Measurements from ENCODE around the gene RPL13A. TPM values are rescaled to one million over a fixed set of nuclear protein-coding genes. Genes with fewer than 3 reads are reported as not detected.
"Not testable (repeated sequence)": the region's sequence is repeated elsewhere in the genome, so short reads cannot be mapped to it uniquely, and the experiment has no call there.

The RPL13A gene
- total RNA-seq, result 1,000 to 10,000 TPM; 1,559 to 1,594 TPM
- long read RNA-seq, transcript RPL13A-201 (8 exons, 1,181 nt), result major isoform, 242 of 252 reads
- long read RNA-seq, partial matches to known transcripts, result 0 of 252 reads
- long read RNA-seq, other reads (novel, unspliced or antisense), result 5 of 252 reads

DNA sequence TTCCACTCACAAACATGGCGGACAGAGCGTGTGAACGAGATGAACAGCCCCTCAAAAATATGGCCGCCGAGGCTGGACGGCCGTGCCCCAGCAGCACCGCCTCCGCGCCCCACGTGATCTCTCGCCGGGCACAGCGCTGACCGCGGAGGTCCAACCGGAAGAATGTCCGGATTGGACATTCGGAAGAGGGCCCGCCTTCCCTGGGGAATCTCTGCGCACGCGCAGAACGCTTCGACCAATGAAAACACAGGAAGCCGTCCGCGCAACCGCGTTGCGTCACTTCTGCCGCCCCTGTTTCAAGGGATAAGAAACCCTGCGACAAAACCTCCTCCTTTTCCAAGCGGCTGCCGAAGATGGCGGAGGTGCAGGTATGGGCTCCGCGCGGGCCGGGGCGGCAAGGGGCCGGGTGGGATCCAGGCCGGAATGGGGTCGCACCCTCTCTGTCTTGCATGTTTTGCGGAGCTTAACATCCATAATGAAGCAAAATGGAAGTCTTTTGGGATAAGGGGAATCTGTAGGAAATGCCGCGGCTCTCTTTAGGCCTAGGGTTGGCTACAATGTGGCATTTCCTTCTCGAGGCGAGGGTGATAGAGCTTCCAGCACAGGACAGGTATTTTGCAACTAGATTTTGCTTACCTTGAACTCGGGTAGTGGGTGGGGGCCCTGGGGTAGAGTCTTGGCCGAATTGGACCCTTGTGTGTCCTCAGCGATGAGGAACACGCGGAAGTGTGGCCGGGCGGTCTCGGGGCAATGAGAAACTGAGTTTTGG is at the start of gene RPL13A:
Gene RPL13A (plus strand): TSS at position 332 of the 769 bp plus-strand sequence. CDS start 22 bp downstream, at position 354.
- DNase-seq (peak; percentile 100), ATAC-seq (peak; percentile 96 to 99)
- intact Hi-C loops (cut with DNase I), result no loop called here

DNA sequence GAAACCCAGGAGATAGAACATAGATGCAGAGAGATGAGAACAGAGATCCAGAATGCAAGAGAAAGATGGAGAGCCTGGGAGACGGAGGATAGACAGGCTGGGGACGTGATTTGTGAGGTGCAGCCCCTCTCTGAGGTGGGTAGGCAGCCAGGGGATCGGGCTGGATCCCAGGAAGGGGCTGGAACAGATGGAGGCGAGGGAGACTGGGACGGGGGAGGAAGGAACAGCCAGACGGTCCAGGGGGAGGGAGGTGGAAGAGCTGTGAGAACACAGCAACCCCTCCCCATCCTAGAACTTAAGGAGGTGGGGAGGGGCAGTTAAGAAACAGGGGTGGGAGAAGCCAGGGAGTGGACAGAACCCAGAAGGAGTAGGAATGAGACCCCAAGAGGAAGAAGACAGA is 49.1 kb upstream of the RPL13A start:
- ATAC-seq (no peak), DNase-seq (no peak)
- intact Hi-C loops (cut with DNase I), result no loop called here

DNA sequence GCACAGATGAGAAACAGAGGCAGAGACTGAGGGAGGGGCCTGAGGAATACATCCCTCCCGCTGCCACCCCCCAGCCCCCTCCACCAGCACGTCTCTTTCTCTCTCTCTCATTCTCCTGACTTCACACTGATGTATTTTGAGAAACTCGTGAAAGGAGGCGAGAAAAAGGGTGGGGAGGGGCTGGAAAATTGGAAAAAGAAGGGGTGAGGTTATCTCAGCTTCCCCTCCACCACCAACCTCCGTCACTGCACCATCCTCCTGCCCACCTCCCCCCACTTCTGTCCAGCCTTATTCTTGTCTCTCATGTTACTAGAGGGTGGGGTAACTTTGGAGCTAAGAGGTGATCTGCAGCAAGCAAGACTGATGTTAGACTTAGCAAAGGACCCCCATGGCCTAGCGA is 47.6 kb upstream of the RPL13A start:
- intact Hi-C loops (cut with DNase I), result loop anchor here (5.0 to 10.0 kb wide), 2 partner anchors 48 to 215 kb away; no protein-coding TSS in a partner anchor

DNA sequence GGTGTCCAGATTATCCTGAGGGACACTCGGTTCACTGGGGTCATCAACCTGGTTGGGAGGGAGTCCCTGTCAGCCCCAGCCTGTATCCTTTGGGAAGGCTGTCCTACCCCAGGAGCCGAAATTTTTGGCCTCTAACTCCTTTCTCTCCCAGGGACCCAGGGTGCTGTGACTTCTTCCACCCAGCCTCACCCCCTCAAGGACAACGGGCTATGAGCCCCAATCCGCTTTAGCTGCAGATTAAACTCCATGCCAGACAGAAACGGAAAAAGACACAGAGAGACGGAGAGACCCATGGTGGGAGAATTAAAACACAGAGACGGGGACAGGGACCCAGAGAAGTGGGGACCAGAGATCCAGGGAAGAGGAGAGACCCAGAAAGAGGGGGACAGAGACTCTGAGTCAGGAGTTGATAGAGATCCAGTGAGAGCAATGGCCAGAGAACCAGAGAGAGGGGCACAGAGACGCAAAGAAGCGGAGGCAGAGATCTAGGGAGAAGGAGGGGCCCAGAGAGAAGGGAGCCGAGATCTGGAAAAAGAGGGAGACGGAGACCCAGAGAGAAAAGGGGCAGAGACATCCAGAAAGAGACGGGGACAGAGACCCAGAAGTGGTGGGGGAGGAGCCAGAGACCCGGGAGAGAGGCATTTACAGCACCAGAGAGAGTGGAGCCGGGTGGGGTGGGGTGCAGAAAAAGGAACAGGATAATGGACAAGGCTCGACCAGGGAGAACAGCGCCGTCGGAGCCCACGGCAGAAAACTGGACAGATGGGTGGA is 46.8 kb upstream of the RPL13A start:
- ATAC-seq (no peak), DNase-seq (no peak)
- intact Hi-C loops (cut with DNase I), result loop anchor here (5.0 to 10.0 kb wide), 2 partner anchors 48 to 216 kb away; no protein-coding TSS in a partner anchor

More for the DNA sequence above, 47.6 kb upstream of the RPL13A start:
- no peak for ATAC-seq
- no peak for DNase-seq

DNA sequence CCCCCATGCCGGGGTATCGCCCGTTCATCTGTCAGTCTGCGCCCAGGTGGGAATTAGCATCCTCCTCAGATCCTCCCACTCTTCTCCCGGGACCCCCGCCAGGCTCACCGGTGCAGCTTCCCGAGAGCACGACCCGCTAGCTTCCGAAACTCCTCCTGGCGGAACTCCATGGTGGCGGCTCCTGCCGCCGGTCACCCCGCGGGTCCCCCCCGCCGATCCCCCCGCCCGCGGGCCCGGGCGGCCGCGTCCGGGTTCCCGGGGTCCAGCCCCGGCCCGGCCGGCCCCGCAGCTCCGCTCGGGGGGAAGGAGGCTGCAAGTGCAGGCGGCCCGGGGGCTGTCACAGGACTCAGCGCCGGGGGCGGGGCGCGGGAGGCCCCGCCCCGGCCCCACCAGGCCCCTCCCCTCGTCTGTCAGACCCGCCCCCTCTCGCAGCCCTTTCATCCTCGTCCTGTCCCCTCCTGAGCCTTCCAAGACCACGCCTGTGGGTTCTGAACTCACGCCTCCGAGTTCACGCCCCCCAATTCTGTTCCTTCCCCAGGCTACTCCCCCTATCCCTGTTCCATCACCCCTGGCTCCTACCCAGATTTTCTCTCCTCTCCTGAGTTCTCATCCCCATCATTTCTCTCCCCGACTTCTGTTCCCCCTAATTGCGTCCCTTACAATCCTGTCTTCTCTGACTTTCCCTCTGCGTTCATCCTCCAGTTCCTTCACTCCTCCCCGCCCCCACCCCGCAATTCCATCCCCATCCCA is 46.0 kb upstream of the RPL13A start, which contains the start of gene SLC17A7:
Gene SLC17A7 (minus strand): TSS at position 318 of the 750 bp plus-strand sequence. CDS start 148 bp downstream, at position 170.
- intact Hi-C loops (cut with DNase I), result loop anchor here (5.0 to 10.0 kb wide), 2 partner anchors 49 to 217 kb away; no protein-coding TSS in a partner anchor
- DNase-seq, result peak; percentile 53
- peak in 1 of 2 donors; percentile 2 for ATAC-seq

DNA sequence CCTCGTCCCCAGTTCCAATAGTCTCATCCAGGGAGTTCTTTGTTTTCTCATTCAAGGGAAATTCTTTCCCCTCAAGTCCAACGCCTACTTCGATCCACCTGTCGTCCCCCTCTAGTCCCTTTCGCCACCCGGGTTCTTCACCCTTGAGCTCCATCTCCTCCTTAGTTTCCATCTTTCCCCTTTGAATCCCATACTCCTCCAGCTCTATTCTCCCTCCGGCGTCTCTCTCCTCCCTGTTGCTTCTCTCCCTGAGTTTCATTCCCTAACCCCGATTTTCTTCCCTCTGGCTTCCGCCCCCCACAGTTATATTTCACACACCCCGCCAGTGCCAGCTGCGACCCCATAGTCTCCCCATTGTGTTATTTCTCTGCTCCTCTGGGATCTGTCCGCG is 45.5 kb upstream of the RPL13A start:
- DNase-seq, result no peak
- ATAC-seq, result no peak
- intact Hi-C loops (cut with DNase I), result loop anchor here (5.0 to 10.0 kb wide), 2 partner anchors 50 to 217 kb away; no protein-coding TSS in a partner anchor

DNA sequence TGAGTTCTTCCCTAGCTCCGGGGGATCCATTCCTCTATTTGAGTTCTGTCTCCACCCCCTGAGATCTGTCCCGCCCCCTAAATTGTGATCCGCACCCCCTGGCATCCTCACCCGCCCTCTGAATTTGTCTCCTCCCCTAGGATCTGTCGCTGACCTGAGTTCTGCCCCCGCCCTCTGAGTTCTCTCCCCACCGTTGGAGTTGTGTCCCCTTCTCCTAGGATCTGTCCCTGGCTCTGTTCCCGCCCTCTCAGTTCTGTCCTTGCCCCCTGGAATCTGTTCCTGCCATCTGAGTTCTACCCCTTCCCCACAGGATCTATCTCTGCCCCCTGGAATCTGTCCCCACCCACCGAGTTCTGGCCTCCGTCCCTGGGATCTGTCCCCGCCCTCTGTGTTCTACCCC is 45.1 kb upstream of the RPL13A start:
- intact Hi-C loops (cut with DNase I), result loop anchor here (5.0 to 10.0 kb wide), 2 partner anchors 50 to 218 kb away; no protein-coding TSS in a partner anchor
- peak in 1 of 2 donors; percentile 0 for ATAC-seq
- DNase-seq, result peak; percentile 61

DNA sequence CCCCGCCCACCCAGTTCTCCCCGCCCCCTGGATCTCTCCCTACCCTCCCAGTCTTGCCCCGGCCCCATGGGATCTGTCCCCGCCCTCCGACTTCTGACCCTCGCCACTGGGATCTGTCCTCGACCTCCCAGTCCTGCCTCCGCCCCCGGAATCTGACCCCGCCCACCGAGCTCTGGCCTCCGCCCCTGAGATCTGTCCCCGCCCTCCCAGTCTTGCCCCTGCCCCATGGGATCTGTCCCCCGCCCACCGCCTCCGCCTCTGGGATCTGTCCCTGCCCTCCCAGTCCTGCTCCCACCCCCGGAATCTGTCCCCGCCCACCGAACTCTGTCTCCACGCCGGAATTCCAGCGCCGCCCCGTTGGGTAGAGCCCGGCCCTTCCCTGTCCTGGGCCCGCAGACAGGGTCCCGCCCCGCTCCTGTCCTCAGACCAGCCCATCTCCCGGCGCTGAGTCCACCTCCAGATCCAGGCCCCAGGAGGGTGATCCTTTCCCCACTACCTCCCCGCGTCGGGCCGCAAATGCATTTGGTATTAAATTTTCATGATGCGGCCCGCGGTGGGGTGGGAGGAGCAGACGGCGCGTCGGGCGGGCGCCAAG is 44.5 kb upstream of the RPL13A start:
- intact Hi-C loops (cut with DNase I), result loop anchor here (1.0 to 10.0 kb wide), 3 partner anchors 51 to 218 kb away; no protein-coding TSS in a partner anchor
- ATAC-seq (peak; percentile 85 to 89), DNase-seq (peak; percentile 97)

DNA sequence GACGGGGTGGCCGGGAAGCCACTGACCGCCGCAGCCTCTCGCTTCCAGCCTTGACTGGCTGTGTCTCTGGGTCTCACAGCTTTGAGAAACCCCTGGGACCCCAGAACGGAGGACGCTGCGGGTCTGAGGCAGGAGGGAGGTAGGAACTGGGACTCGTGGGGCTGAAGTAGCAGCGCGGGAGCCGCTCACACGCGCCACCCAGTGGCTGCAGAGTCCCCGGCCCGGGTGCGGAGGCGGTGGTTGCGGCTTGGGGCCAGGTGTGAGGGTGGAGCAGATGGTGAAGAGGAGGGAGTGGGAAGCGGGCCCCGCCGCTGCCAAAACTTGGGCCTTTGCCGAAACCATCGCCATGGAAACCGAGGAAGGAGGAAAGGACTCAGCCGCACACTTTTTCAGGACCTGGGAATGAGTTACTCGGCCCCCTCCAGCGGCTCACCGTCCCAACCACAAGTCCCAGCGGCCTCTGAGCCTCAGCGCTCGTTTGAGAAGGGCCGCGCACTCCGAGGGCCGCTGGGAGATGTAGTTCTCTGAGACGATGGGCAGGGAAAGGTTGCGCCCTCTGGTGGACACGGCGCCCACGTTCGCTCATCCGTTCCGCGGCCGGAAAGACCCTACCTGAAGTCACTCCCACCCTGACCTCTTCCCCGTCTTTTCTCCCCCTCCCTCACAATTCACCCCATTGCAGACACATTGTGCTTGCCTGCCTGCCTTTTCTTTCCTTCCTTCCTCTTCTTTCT is 43.9 kb upstream of the RPL13A start:
- DNase-seq, result peak; percentile 97
- intact Hi-C loops (cut with DNase I), result loop anchor here (1.0 to 10.0 kb wide), 3 partner anchors 51 to 219 kb away; no protein-coding TSS in a partner anchor
- ATAC-seq, result peak; percentile 91 to 92

DNA sequence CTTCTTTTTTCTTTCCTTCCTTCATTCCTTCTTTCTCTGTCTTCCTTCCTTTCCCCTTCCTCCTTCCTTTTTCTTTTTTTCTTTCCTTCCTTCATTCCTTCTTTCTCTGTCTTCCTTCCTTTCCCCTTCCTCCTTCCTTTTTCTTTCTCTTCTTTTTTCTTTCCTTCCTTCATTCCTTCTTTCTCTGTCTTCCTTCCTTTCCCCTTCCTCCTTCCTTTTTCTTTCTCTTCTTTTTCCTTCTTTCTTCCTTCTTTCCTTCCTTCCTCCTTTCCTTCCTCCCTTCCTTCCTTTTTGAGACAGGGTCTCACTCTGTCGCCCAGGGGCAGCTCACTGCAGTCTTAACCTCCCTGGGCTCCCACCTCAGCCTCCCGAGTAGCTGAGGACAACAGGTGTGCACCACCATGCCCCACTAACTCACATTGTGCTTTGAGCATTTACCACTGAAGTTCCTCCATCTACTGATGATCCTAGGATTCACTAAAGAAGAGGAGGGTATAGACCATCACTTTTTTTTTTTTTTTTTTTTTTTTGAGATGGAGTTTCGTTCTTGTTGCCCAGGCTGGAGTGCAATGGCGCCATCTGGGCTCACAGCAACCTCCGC is 43.2 kb upstream of the RPL13A start:
- not testable (repeated sequence) for ATAC-seq, DNase-seq
- intact Hi-C loops (cut with DNase I), result loop anchor here (5.0 to 10.0 kb wide), 2 partner anchors 52 to 219 kb away; no protein-coding TSS in a partner anchor

DNA sequence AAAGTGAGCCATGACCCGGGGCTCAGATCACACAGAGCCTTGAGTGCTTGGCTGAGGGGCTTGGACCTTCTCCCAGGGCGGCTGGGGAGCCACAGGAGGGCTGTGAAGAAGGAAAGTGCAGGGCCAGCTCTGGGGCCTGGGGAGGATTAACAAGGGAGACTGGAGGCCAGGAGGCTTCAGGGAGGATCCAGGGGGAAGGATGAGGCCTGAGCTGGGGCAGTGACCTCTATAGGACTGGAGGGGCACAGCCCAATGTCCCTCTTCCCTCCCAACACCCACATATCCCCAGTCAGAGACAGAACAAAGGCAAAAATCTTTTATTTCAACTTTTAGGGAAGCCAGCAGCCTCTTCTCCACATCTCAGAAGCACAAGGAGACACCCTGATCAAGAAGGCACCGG is 41.4 kb upstream of the RPL13A start:
- ATAC-seq (no peak), DNase-seq (no peak)
- intact Hi-C loops (cut with DNase I), result loop anchor here in 1 of 2 donors (10.0 kb wide), 1 partner anchor 221 kb away; no protein-coding TSS in a partner anchor

DNA sequence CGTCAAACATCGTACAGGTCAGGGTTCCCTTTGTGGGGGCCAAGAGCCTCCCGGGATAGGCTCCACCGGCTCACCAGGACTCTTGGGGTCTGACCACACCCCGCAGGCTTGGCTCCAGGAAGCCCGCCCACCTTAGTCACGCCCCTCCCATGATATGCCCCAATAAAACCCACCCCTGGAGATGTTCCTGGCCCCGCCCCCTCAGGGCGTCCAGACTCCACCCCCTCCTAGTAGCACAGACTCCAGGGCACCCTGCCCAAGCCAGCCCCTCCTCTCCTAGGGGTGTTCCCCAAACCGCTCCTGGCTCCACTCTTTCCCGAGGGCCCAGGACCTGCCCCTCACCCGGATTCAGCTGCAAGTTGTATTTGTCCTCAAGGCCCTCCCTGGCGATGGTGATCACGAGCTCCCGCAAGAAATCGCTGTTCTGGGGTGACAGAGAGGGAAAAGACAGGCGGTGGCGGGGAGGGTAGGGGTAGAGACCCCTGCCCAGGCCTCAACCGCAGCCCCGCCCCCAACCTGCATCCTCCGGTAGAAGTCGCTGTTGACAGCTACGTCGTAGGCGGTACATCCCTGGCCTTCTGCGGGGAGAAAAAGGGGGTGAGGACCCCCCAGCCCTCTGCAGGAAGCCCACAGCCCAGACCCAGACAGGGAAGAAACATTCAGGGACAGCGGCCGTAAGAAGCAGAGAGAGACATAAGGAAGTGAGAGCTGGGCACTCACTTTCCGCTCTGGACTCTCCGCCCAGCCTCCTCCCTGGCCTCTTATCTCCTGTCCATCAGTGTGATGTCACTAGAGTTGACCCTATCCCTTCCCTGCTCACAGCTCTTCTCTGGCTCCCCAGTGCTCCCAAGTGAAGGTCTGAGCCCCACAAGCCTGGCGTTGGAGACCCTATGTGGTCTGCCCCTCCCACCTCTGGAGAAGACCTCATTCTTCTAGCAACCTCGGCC is 39.6 kb upstream of the RPL13A start:
- DNase-seq (peak; percentile 60), ATAC-seq (no peak)
- intact Hi-C loops (cut with DNase I), result loop anchor here in 1 of 2 donors (10.0 kb wide), 1 partner anchor 223 kb away; no protein-coding TSS in a partner anchor

DNA sequence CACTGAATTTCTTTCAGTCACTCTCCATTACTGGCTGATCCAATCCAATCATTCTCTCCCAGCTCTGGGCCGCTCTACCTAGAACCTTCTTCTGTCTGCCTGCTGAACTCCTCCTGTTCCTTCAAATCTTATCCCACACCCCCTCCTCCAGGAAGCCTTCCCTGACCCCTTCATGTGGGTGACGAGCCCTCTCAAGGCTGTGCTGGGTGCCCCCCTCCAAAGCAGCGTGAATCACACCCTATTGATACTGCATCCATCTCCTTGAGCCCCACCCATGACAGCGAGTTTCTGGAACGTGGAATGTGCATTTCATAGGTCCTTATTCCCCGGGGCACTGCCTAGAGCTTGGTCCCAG is 39.0 kb upstream of the RPL13A start:
- DNase-seq, result no peak
- intact Hi-C loops (cut with DNase I), result loop anchor here in 1 of 2 donors (10.0 kb wide), 1 partner anchor 224 kb away; no protein-coding TSS in a partner anchor
- no peak for ATAC-seq

DNA sequence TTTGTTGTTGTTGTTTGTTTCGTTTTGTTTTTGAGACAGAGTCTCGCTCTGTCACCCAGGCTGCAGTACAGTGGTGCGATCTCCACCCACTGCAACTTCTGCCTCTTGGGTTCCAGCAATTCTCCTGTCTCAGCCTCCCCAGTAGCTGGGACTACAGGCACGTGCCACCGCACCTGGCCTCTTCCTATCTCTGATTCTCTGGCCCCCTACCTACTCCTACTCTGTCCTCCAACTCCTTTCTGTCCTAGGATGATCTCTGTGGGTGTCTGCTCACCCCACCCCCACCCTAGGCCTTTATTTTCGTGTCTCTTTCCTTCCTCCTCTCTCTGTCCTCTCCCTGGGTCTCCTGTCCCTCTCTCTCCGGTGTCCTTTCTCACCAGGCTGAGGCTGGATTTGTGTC is 37.0 kb upstream of the RPL13A start:
- ATAC-seq (no peak), DNase-seq (no peak)
- intact Hi-C loops (cut with DNase I), result no loop called here

DNA sequence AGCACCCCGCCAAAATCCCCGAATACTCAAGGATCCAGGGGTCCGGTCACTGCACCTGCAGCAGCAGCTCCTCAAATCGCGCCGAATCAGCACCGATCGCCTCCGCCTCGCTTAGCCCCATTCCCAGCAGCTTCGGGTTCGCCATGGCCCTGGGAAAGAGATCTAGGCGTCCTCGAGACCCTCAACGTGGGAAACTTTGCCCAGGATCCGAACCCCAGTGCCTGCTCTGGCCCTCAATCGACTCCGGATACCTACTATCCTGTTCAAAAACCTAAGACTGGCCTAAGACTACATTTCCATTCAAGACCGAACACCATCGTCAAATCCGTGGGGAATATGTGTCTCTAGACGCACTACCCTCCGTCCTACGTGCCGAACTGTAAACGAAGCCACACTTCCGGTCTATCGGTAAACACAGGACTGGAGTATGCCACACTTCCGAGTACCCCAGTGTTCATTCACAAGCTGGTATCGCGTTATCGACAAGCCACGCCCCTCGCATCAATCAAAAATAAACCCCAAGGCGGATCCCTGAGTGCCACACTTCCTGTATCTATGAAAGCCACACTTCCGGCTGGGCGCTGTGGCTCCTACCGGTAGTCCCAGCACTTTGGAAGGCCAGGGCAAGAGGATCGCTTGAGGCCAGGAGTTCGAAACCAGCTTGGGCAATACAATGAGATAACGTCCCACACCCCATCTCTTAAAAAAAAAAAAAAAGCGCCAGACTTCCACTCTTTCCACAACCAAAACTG is 35.8 kb upstream of the RPL13A start, which contains the start of gene PIH1D1:
Gene PIH1D1 (minus strand): TSS at position 385 of the 752 bp plus-strand sequence. CDS start 240 bp downstream, at position 145.
- intact Hi-C loops (cut with DNase I), result no loop called here

More for the DNA sequence above, 35.8 kb upstream of the RPL13A start, which contains the start of gene PIH1D1:
- ATAC-seq (peak; percentile 83 to 85), DNase-seq (peak; percentile 98)

Data from left cardiac atrium (tissue), 4 donors.